Type B pancreatic cell (in vitro differentiated cells): ENCODE measurements around the gene CPNE7. TPM values are rescaled to one million over a fixed set of nuclear protein-coding genes. Genes with fewer than 3 reads are reported as not detected.

Experiments
- DNase-seq: peaks from one replicate; pipeline ENCODE4 v3.0.0; 2021; ENCODE audit warnings: mixed read lengths; ENCODE audit not compliant: unreplicated experiment; ENCODE audit errors: extremely low spot score
- H3K27ac Mint-ChIP-seq: 2 replicates; pipeline ENCODE4 v1.8.0; 2021; ENCODE audit warnings: mild to moderate bottlenecking, mixed read lengths
- H3K27me3 Mint-ChIP-seq: 2 replicates; pipeline ENCODE4 v1.8.0; 2021; ENCODE audit warnings: mixed read lengths
- H3K36me3 Mint-ChIP-seq: 2 replicates; pipeline ENCODE4 v1.8.0; 2021; ENCODE audit warnings: mixed read lengths
- H3K4me1 Mint-ChIP-seq: one replicate; pipeline ENCODE4 v1.8.0; 2021; ENCODE audit warnings: mixed read lengths; ENCODE audit not compliant: unreplicated experiment
- H3K4me3 Mint-ChIP-seq: 2 replicates; pipeline ENCODE4 v1.8.0; 2021; ENCODE audit warnings: mild to moderate bottlenecking, mixed read lengths
- H3K9me3 Mint-ChIP-seq: 2 replicates; pipeline ENCODE4 v1.8.0; 2021; ENCODE audit warnings: mixed read lengths
- total RNA-seq: library from RNA; stranded (reverse); gene quantifications from 2 replicates; pipeline ENCODE4 v1.2.1, GENCODE V29; 2021; ENCODE audit warnings: low replicate concordance
- TF ChIP-seq, protein P1 (sequence below): fragments of 200-600 bp; sonication (generic); conservative IDR thresholded peaks from 2 replicates; pipeline ENCODE4 v1.5.0; 2021; ENCODE audit warnings: antibody characterized with exemption, mild to moderate bottlenecking

Gene CPNE7
- total RNA-seq, 1 donor from 2014 or later: 6.5 TPM

DNA sequence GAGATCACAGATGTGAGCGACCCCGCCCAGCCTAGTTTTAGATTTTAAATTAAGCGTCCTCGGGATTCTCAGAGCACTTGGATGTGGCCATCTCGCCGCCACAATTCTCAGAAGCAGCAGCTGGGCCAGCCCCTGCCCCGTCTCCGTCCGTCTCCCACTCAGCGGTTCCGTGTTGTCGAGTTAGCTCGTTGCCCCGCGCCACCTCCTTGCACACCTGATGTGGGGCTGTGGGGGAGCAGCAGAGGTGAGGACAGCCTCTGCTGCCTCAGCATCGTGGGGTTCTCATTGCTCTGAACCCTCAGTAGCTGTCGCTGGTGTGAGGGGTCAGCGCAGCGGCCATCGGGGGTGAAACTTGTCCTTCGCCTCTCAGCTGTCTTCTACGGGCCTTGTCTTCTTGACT lies 23.2 kb upstream of the CPNE7 start:
- Mint-ChIP-seq H3K4me3 (no peak overlapping the region), H3K36me3 (peaks cover 7% of the 10 kb centered on the region), H3K9me3 (no peaks in the 10 kb centered on the region), H3K27ac (no peak overlapping the region), H3K27me3 (no peaks in the 10 kb centered on the region), H3K4me1 (peaks cover 3% of the 10 kb centered on the region)
- no peak for DNase-seq
- TF ChIP-seq, protein P1, sequence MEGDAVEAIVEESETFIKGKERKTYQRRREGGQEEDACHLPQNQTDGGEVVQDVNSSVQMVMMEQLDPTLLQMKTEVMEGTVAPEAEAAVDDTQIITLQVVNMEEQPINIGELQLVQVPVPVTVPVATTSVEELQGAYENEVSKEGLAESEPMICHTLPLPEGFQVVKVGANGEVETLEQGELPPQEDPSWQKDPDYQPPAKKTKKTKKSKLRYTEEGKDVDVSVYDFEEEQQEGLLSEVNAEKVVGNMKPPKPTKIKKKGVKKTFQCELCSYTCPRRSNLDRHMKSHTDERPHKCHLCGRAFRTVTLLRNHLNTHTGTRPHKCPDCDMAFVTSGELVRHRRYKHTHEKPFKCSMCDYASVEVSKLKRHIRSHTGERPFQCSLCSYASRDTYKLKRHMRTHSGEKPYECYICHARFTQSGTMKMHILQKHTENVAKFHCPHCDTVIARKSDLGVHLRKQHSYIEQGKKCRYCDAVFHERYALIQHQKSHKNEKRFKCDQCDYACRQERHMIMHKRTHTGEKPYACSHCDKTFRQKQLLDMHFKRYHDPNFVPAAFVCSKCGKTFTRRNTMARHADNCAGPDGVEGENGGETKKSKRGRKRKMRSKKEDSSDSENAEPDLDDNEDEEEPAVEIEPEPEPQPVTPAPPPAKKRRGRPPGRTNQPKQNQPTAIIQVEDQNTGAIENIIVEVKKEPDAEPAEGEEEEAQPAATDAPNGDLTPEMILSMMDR: no peak

DNA sequence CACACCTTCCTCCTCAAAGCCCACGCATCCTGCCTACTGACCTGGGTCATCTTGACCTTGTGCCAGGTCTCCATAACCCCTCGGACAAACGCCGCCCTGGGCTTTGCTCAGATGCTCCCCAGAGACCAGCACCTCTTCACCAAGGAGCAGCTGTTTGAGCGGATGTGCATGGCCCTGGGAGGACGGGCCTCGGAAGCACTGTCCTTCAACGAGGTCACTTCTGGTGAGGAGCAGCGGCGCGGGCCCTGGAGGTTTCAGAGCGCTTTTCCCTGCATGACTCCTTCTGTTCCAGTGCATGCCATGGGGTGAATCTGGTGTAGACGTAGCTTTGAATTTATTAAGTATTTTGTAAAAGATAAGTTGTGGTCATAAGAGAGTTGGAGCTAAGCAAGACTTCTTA lies 22.6 kb upstream of the CPNE7 start:
- Mint-ChIP-seq H3K4me3 (no peak overlapping the region), H3K4me1 (peaks cover 8% of the 10 kb centered on the region), H3K36me3 (peaks cover 11% of the 10 kb centered on the region), H3K27ac (no peak overlapping the region), H3K9me3 (no peaks in the 10 kb centered on the region), H3K27me3 (no peaks in the 10 kb centered on the region)
- DNase-seq: no peak
- TF ChIP-seq, protein P1: no peak

DNA sequence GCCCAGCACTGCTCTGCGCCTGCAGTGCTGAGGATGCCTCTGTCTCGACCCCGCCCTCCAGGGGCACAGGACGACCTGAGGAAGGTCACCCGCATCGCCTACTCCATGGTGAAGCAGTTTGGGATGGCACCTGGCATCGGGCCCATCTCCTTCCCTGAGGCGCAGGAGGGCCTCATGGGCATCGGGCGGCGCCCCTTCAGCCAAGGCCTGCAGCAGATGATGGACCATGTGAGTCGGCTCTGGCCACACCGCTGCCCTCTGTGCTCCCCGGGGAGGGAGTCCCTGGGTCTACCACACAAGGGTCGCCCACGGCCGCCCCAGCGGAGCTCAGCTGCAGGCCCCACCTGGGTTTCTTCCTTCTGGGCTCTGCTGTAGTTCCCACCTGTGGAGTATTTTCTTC lies 21.8 kb upstream of the CPNE7 start:
- Mint-ChIP-seq H3K4me1 (peaks cover 8% of the 10 kb centered on the region), H3K9me3 (no peaks in the 10 kb centered on the region), H3K27ac (no peak overlapping the region), H3K36me3 (peaks cover 11% of the 10 kb centered on the region), H3K4me3 (no peak overlapping the region), H3K27me3 (no peaks in the 10 kb centered on the region)
- TF ChIP-seq, protein P1: no peak
- no peak for DNase-seq

GRCh38 chr16:89554343-89554742 lies 21.2 kb upstream of the CPNE7 start:
- H3K9me3 Mint-ChIP-seq: no peaks in the 10 kb centered on the region
- H3K27ac Mint-ChIP-seq: no peak overlapping the region
- TF ChIP-seq, protein P1: no peak
- H3K4me1 Mint-ChIP-seq: peaks cover 8% of the 10 kb centered on the region
- H3K27me3 Mint-ChIP-seq: no peaks in the 10 kb centered on the region
- no peak overlapping the region for H3K4me3 Mint-ChIP-seq
- peaks cover 11% of the 10 kb centered on the region for H3K36me3 Mint-ChIP-seq
- DNase-seq: no peak

DNA sequence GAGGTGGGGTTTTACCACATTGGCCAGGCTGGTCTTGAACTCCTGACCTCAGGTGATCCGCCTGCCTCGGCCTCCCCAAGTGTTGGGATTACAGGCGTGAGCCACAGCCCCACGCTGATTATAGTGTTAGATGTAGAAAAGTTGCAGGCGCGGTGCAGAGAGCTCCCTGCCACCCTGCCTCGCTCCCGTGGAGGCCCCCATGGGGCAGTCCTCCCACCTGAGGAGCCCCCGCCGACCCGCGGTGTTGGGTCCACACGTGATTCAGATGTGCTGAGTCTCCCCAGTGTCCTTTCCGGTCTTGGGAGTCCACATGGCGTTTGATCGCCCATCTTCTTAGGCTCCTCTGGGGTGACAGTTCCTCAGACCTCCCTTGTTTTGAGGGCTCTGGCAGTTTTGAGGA lies 20.3 kb upstream of the CPNE7 start:
- H3K27ac Mint-ChIP-seq: no peak overlapping the region
- no peaks in the 10 kb centered on the region for H3K9me3 Mint-ChIP-seq
- H3K4me3 Mint-ChIP-seq: no peak overlapping the region
- H3K27me3 Mint-ChIP-seq: no peaks in the 10 kb centered on the region
- peaks cover 8% of the 10 kb centered on the region for H3K4me1 Mint-ChIP-seq
- peaks cover 11% of the 10 kb centered on the region for H3K36me3 Mint-ChIP-seq
- TF ChIP-seq, protein P1: no peak
- no peak for DNase-seq

GRCh38 chr16:89555780-89556179 lies 19.8 kb upstream of the CPNE7 start:
- Mint-ChIP-seq H3K27ac (peak overlapping the region; percentile 49), H3K36me3 (peaks cover 11% of the 10 kb centered on the region), H3K27me3 (no peaks in the 10 kb centered on the region)

More at GRCh38 chr16:89555780-89556179, 19.8 kb upstream of the CPNE7 start:
- peaks cover 8% of the 10 kb centered on the region for H3K4me1 Mint-ChIP-seq
- H3K4me3 Mint-ChIP-seq: peak overlapping the region; percentile 41
- DNase-seq: no peak
- TF ChIP-seq, protein P1: no peak
- H3K9me3 Mint-ChIP-seq: no peaks in the 10 kb centered on the region
